ENCODE measurements around the gene ATP5F1D. TPM values are rescaled to one million over a fixed set of nuclear protein-coding genes. Genes with fewer than 3 reads are reported as not detected.
A peak's percentile ranks its signal among the peaks of the same experiment; 100 is the strongest.

ATP5F1D gene
- total and polyA plus RNA-seq, 2 of the 13 experiments (the other 11 are each of a cell fraction or from before 2014, with no cell fraction given): 39.4 to 78.7 TPM

- TF ChIP-seq, protein P1, sequence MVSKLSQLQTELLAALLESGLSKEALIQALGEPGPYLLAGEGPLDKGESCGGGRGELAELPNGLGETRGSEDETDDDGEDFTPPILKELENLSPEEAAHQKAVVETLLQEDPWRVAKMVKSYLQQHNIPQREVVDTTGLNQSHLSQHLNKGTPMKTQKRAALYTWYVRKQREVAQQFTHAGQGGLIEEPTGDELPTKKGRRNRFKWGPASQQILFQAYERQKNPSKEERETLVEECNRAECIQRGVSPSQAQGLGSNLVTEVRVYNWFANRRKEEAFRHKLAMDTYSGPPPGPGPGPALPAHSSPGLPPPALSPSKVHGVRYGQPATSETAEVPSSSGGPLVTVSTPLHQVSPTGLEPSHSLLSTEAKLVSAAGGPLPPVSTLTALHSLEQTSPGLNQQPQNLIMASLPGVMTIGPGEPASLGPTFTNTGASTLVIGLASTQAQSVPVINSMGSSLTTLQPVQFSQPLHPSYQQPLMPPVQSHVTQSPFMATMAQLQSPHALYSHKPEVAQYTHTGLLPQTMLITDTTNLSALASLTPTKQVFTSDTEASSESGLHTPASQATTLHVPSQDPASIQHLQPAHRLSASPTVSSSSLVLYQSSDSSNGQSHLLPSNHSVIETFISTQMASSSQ (IDR thresholded peaks at IDR 0.05; ENCODE audit: low read depth): no peak
- TF ChIP-seq, protein P1 (CRISPR knock-in tag; IDR thresholded peaks at IDR 0.05; ENCODE audit: borderline replicate concordance): no peak
- peak; percentile 48; the same call in 1 of the 2 replicates for TF ChIP-seq RARA (CRISPR knock-in tag; IDR thresholded peaks at IDR 0.05)
- TF ChIP-seq FOXP4 (CRISPR knock-in tag; IDR thresholded peaks at IDR 0.05): no peak
- TF ChIP-seq MIXL1 (CRISPR knock-in tag; IDR thresholded peaks at IDR 0.05): 0 out of 2 replicates have a peak, but pooled peaks have one; percentile 12
- peak; percentile 93 for TF ChIP-seq RBM22 (optimal IDR thresholded peaks at IDR 0.05; ENCODE audit: low read length)
- TF ChIP-seq, protein P2, sequence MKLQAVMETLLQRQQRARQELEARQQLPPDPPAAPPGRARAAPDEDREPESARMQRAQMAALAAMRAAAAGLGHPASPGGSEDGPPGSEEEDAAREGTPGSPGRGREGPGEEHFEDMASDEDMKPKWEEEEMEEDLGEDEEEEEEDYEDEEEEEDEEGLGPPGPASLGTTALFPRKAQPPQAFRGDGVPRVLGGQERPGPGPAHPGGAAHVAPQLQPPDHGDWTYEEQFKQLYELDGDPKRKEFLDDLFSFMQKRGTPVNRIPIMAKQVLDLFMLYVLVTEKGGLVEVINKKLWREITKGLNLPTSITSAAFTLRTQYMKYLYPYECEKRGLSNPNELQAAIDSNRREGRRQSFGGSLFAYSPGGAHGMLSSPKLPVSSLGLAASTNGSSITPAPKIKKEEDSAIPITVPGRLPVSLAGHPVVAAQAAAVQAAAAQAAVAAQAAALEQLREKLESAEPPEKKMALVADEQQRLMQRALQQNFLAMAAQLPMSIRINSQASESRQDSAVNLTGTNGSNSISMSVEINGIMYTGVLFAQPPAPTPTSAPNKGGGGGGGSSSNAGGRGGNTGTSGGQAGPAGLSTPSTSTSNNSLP (IDR thresholded peaks at IDR 0.05; ENCODE audit: low read depth, low read length): no peak
- TF ChIP-seq, protein P3, sequence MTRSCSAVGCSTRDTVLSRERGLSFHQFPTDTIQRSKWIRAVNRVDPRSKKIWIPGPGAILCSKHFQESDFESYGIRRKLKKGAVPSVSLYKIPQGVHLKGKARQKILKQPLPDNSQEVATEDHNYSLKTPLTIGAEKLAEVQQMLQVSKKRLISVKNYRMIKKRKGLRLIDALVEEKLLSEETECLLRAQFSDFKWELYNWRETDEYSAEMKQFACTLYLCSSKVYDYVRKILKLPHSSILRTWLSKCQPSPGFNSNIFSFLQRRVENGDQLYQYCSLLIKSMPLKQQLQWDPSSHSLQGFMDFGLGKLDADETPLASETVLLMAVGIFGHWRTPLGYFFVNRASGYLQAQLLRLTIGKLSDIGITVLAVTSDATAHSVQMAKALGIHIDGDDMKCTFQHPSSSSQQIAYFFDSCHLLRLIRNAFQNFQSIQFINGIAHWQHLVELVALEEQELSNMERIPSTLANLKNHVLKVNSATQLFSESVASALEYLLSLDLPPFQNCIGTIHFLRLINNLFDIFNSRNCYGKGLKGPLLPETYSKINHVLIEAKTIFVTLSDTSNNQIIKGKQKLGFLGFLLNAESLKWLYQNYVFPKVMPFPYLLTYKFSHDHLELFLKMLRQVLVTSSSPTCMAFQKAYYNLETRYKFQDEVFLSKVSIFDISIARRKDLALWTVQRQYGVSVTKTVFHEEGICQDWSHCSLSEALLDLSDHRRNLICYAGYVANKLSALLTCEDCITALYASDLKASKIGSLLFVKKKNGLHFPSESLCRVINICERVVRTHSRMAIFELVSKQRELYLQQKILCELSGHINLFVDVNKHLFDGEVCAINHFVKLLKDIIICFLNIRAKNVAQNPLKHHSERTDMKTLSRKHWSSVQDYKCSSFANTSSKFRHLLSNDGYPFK (CRISPR knock-in tag; IDR thresholded peaks at IDR 0.05; ENCODE audit: borderline replicate concordance): peak; percentile 71; the same call in 1 of the 2 replicates
- no peak; the same call in 1 of the 2 replicates for TF ChIP-seq SKIL (CRISPR knock-in tag; IDR thresholded peaks at IDR 0.05; ENCODE audit: borderline replicate concordance)
- TF ChIP-seq, protein P4, sequence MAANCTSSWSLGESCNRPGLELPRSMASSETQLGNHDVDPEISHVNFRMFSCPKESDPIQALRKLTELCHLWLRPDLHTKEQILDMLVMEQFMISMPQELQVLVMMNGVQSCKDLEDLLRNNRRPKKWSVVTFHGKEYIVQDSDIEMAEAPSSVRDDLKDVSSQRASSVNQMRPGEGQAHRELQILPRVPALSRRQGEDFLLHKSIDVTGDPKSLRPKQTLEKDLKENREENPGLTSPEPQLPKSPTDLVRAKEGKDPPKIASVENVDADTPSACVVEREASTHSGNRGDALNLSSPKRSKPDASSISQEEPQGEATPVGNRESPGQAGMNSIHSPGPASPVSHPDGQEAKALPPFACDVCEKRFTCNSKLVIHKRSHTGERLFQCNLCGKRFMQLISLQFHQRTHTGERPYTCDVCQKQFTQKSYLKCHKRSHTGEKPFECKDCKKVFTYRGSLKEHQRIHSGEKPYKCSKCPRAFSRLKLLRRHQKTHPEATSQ (CRISPR knock-in tag; IDR thresholded peaks at IDR 0.05; ENCODE audit: borderline replicate concordance): 0 out of 2 replicates have a peak, but pooled peaks have one; percentile 48
- no peak for TF ChIP-seq SIX4 (CRISPR knock-in tag; IDR thresholded peaks at IDR 0.05)
- no peak for TF ChIP-seq ZNF30 (CRISPR knock-in tag; IDR thresholded peaks at IDR 0.05)
- TF ChIP-seq SP140L (CRISPR knock-in tag; IDR thresholded peaks at IDR 0.05; ENCODE audit: borderline replicate concordance): no peak
Observed at GRCh38 chr19:1248139-1248785, 6.7 kb downstream of the ATP5F1D start, which contains the start of gene MIDN (continued).

All from HepG2 (cell line).